Natural killer cell (primary cell): ENCODE results near the gene ADGRB3. TPM values are rescaled to one million over a fixed set of nuclear protein-coding genes. Genes with fewer than 3 reads are reported as not detected.

Source experiments
- ATAC-seq, 3 donors: fragments of 150-1000 bp in 2 of 3; fragments of 200-7000 bp in 1 of 3; cut with Tn5 transposase; 1 replicate in 1 of 3; 2 replicates in 2 of 3; pipeline ENCODE4 v1.10.0; 2021; ENCODE audit warnings: mild to moderate bottlenecking in 2 of 3, moderate library complexity in 2 of 3
- DNase-seq, 2 donors: peaks; one replicate each; pipeline versions ENCODE4 v3.0.0 to v3.0.0-alpha.2; 2013 to 2021; ENCODE audit warnings: mixed read lengths in 1 of 2
- H3K27ac ChIP-seq: one replicate; pipeline ENCODE4 v1.5.1; 2013; ENCODE audit warnings: mild to moderate bottlenecking, low read length
- H3K27me3 ChIP-seq: one replicate; pipeline ENCODE4 v1.6.1; 2013; ENCODE audit warnings: low read length; ENCODE audit not compliant: control insufficient read depth, insufficient read depth
- H3K36me3 ChIP-seq: one replicate; pipeline ENCODE4 v1.6.1; 2013; ENCODE audit warnings: low read length; ENCODE audit not compliant: control insufficient read depth, insufficient read depth
- H3K4me1 ChIP-seq: one replicate; pipeline ENCODE4 v1.6.1; 2013; ENCODE audit warnings: low read length; ENCODE audit not compliant: control insufficient read depth, insufficient read depth
- H3K4me3 ChIP-seq: one replicate; pipeline ENCODE4 v1.5.1; 2013; ENCODE audit warnings: low read length
- H3K9me3 ChIP-seq: one replicate; pipeline ENCODE4 v1.6.1; 2013; ENCODE audit warnings: low read length; ENCODE audit not compliant: control insufficient read depth, insufficient read depth
- H3K27ac Mint-ChIP-seq, 2 donors: one replicate each; pipeline ENCODE4 v1.8.0; 2022; ENCODE audit warnings: mild to moderate bottlenecking in 2 of 2, mixed read lengths in 2 of 2, moderate library complexity in 1 of 2
- H3K27me3 Mint-ChIP-seq, 2 donors: one replicate each; pipeline ENCODE4 v1.8.0; 2022; ENCODE audit warnings: low read depth in 2 of 2, mixed read lengths in 2 of 2
- H3K36me3 Mint-ChIP-seq: one replicate; pipeline ENCODE4 v1.8.0; 2022; ENCODE audit warnings: mixed read lengths
- H3K4me1 Mint-ChIP-seq, 2 donors: one replicate each; pipeline ENCODE4 v1.8.0; 2022; ENCODE audit warnings: mixed read lengths in 2 of 2
- H3K4me3 Mint-ChIP-seq: one replicate; pipeline ENCODE4 v1.8.0; 2022; ENCODE audit warnings: mild to moderate bottlenecking, moderate library complexity, mixed read lengths
- H3K9me3 Mint-ChIP-seq, 2 donors: one replicate each; pipeline ENCODE4 v1.8.0; 2022; ENCODE audit warnings: mixed read lengths in 2 of 2
- WGBS: methylation state at CpG from one replicate; pipeline ENCODE4 v1.1.7; 2013; ENCODE audit warnings: missing lambda C conversion rate; ENCODE audit not compliant: insufficient coverage; 5-methylcytosine and 5-hydroxymethylcytosine counted together
- intact Hi-C: fragments of 100-400 bp; cut with micrococcal nuclease; formaldehyde crosslinking; loops from one replicate; pipeline ENCODE4 v1.14.2; 2022
- total RNA-seq, 4 donors: library from RNA; stranded (reverse); fragments of 120-200 nt in 1 of 4; gene quantifications; one replicate each; pipeline versions ENCODE4 v1.2.3 to v1.2.4, GENCODE V29; 2013 to 2022
- TF ChIP-seq, protein P1 (sequence below): fragments of 200-600 bp; IDR thresholded peaks from one replicate; pipeline ENCODE4 v1.8.0; 2022; ENCODE audit warnings: antibody characterized with exemption

Gene ADGRB3
- total RNA-seq, 3 donors from 2014 or later (not counting 1 experiment from before 2014, with no cell fraction given), result not detected

DNA sequence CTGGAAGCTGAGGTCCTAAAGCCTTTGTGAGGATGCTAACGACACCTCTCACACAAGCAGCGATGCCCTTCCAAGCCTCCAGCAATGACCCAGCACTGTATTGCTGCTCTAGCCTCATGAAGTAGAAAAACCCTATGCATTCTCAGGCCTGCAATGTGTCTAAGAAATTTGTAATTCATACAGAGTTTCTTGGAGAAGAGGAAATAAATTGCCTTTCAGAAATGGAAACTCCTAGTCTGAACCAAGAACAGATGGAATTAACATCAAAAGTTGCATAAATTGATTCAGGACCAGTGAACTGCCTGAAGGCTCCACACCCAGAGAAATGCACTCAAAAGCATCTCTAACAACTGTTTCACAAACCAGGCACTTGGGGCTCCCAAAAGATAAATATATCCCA, 353.6 kb downstream of the ADGRB3 start:
- H3K4me3 Mint-ChIP-seq, result no peak overlapping the region
- WGBS, result 100% methylated on average over 2 of the region's 2 CpGs
- intact Hi-C loops, result no loop called here
- no peaks in the 10 kb centered on the region for H3K4me1 Mint-ChIP-seq
- Histone ChIP-seq H3K36me3 (no peaks in the 10 kb centered on the region), H3K4me3 (no peak overlapping the region), H3K27ac (no peak overlapping the region), H3K27me3 (no peaks in the 10 kb centered on the region), H3K9me3 (no peaks in the 10 kb centered on the region), H3K4me1 (no peaks in the 10 kb centered on the region)
- H3K36me3 Mint-ChIP-seq, result no peaks in the 10 kb centered on the region
- ATAC-seq (no peak), DNase-seq (no peak)
- no peaks in the 10 kb centered on the region for H3K27me3 Mint-ChIP-seq
- H3K27ac Mint-ChIP-seq, result no peak overlapping the region
- peaks cover 3 to 6% of the 10 kb centered on the region in 2 donors for H3K9me3 Mint-ChIP-seq
- TF ChIP-seq, protein P1, sequence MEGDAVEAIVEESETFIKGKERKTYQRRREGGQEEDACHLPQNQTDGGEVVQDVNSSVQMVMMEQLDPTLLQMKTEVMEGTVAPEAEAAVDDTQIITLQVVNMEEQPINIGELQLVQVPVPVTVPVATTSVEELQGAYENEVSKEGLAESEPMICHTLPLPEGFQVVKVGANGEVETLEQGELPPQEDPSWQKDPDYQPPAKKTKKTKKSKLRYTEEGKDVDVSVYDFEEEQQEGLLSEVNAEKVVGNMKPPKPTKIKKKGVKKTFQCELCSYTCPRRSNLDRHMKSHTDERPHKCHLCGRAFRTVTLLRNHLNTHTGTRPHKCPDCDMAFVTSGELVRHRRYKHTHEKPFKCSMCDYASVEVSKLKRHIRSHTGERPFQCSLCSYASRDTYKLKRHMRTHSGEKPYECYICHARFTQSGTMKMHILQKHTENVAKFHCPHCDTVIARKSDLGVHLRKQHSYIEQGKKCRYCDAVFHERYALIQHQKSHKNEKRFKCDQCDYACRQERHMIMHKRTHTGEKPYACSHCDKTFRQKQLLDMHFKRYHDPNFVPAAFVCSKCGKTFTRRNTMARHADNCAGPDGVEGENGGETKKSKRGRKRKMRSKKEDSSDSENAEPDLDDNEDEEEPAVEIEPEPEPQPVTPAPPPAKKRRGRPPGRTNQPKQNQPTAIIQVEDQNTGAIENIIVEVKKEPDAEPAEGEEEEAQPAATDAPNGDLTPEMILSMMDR, result no peak

DNA sequence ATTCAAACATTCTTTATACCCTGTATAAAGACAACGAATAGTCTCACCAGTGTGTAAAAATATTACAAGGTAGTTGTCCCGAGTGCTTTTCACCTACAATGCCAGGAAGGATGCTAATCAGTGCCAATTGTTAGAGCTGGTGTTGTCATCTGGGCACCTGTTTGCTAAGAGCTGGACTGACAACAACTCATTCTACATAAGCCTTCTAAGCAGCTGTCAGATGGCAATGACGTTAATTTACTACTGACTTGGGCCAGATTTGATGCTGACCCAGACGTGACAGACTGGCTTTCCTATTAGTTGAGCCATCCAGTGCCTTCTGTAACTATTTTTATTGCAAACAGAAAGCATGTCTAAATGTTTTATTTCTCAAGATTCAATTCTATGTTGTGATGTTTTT, 355.2 kb downstream of the ADGRB3 start:
- no peak overlapping the region for H3K4me3 Mint-ChIP-seq
- ATAC-seq, result no peak

GRCh38 chr6:68993911-68994310, 358.8 kb downstream of the ADGRB3 start:
- no peak overlapping the region for H3K27ac ChIP-seq
- Mint-ChIP-seq H3K9me3 (peaks cover 7 to 10% of the 10 kb centered on the region in 2 donors), H3K27ac (no peak overlapping the region), H3K27me3 (no peaks in the 10 kb centered on the region), H3K4me3 (no peak overlapping the region), H3K36me3 (no peaks in the 10 kb centered on the region), H3K4me1 (no peaks in the 10 kb centered on the region)
- no peaks in the 10 kb centered on the region for H3K4me1 ChIP-seq
- H3K36me3 ChIP-seq, result no peaks in the 10 kb centered on the region
- no peaks in the 10 kb centered on the region for H3K9me3 ChIP-seq
- DNase-seq, result no peak
- ATAC-seq, result no peak
- H3K27me3 ChIP-seq, result no peaks in the 10 kb centered on the region
- intact Hi-C loops, result no loop called here
- TF ChIP-seq, protein P1, result no peak
- WGBS, result 87% methylated on average over 4 of the region's 5 CpGs
- no peak overlapping the region for H3K4me3 ChIP-seq

More for the DNA sequence above, 355.2 kb downstream of the ADGRB3 start:
- H3K36me3 Mint-ChIP-seq, result no peaks in the 10 kb centered on the region
- TF ChIP-seq, protein P1, result no peak
- no peaks in the 10 kb centered on the region for H3K9me3 ChIP-seq
- H3K36me3 ChIP-seq, result no peaks in the 10 kb centered on the region
- H3K27ac Mint-ChIP-seq, result no peak overlapping the region
- H3K27me3 Mint-ChIP-seq, result no peaks in the 10 kb centered on the region
- no peak for DNase-seq
- intact Hi-C loops, result no loop called here
- H3K4me1 ChIP-seq, result no peaks in the 10 kb centered on the region
- peaks cover 2 to 3% of the 10 kb centered on the region in 2 donors for H3K9me3 Mint-ChIP-seq
- H3K4me1 Mint-ChIP-seq, result no peaks in the 10 kb centered on the region
- H3K4me3 ChIP-seq, result no peak overlapping the region
- no peaks in the 10 kb centered on the region for H3K27me3 ChIP-seq
- WGBS, result 76% methylated on average over 4 of the region's 4 CpGs
- no peak overlapping the region for H3K27ac ChIP-seq

GRCh38 chr6:68994521-68994920, 359.4 kb downstream of the ADGRB3 start:
- Histone ChIP-seq H3K9me3 (no peaks in the 10 kb centered on the region), H3K27me3 (no peaks in the 10 kb centered on the region), H3K4me1 (no peaks in the 10 kb centered on the region), H3K36me3 (no peaks in the 10 kb centered on the region), H3K4me3 (no peak overlapping the region), H3K27ac (no peak overlapping the region)
- intact Hi-C loops, result no loop called here
- Mint-ChIP-seq H3K27me3 (no peaks in the 10 kb centered on the region), H3K9me3 (peaks cover 7 to 10% of the 10 kb centered on the region in 2 donors), H3K36me3 (no peaks in the 10 kb centered on the region), H3K4me1 (no peaks in the 10 kb centered on the region), H3K4me3 (no peak overlapping the region), H3K27ac (no peak overlapping the region)
- TF ChIP-seq, protein P1, result no peak
- 93% methylated on average over 1 of the region's 1 CpG for WGBS
- no peak for ATAC-seq
- no peak for DNase-seq
